Hepatocyte (in vitro differentiated cells): Measurements from ENCODE around the gene TAS2R9.

Source experiments
- CTCF ChIP-seq: fragments of 200-600 bp; sonication (generic); IDR thresholded peaks from 2 replicates; pipeline ENCODE4 v1.5.1; 2016; ENCODE audit warnings: antibody characterized with exemption, mild to moderate bottlenecking; ENCODE audit not compliant: poor library complexity
- EZH2 ChIP-seq: fragments of 200-600 bp; sonication (generic); IDR thresholded peaks from 2 replicates; pipeline ENCODE4 v1.6.1; 2016; ENCODE audit warnings: antibody characterized with exemption, mild to moderate bottlenecking, borderline replicate concordance
- EZH2phosphoT487 ChIP-seq: fragments of 200-600 bp; sonication (generic); IDR thresholded peaks from one replicate; pipeline ENCODE4 v1.6.1; 2018; ENCODE audit warnings: antibody characterized with exemption, mild to moderate bottlenecking, low read depth, moderate library complexity; ENCODE audit not compliant: unreplicated experiment, severe bottlenecking

- TF ChIP-seq CTCF (no peak), EZH2 (no peak), EZH2phosphoT487 (no peak)
Measured at GRCh38 chr12:10811883-10812536, 2.0 kb upstream of the TAS2R9 start.
